Type B pancreatic cell (in vitro differentiated cells): ENCODE measurements around the gene SLC10A1. TPM values are rescaled to one million over a fixed set of nuclear protein-coding genes. Genes with fewer than 3 reads are reported as not detected.

ENCODE experiments used
- DNase-seq: peaks from one replicate; pipeline ENCODE4 v3.0.0; 2021; ENCODE audit warnings: mixed read lengths; ENCODE audit not compliant: unreplicated experiment; ENCODE audit errors: extremely low spot score
- H3K27ac Mint-ChIP-seq: 2 replicates; pipeline ENCODE4 v1.8.0; 2021; ENCODE audit warnings: mild to moderate bottlenecking, mixed read lengths
- H3K27me3 Mint-ChIP-seq: 2 replicates; pipeline ENCODE4 v1.8.0; 2021; ENCODE audit warnings: mixed read lengths
- H3K36me3 Mint-ChIP-seq: 2 replicates; pipeline ENCODE4 v1.8.0; 2021; ENCODE audit warnings: mixed read lengths
- H3K4me1 Mint-ChIP-seq: one replicate; pipeline ENCODE4 v1.8.0; 2021; ENCODE audit warnings: mixed read lengths; ENCODE audit not compliant: unreplicated experiment
- H3K4me3 Mint-ChIP-seq: 2 replicates; pipeline ENCODE4 v1.8.0; 2021; ENCODE audit warnings: mild to moderate bottlenecking, mixed read lengths
- H3K9me3 Mint-ChIP-seq: 2 replicates; pipeline ENCODE4 v1.8.0; 2021; ENCODE audit warnings: mixed read lengths
- total RNA-seq: library from RNA; stranded (reverse); gene quantifications from 2 replicates; pipeline ENCODE4 v1.2.1, GENCODE V29; 2021; ENCODE audit warnings: low replicate concordance
- TF ChIP-seq, protein P1 (sequence below): fragments of 200-600 bp; sonication (generic); conservative IDR thresholded peaks from 2 replicates; pipeline ENCODE4 v1.5.0; 2021; ENCODE audit warnings: antibody characterized with exemption, mild to moderate bottlenecking

Gene SLC10A1
- total RNA-seq, 1 donor from 2014 or later, result not detected

DNA sequence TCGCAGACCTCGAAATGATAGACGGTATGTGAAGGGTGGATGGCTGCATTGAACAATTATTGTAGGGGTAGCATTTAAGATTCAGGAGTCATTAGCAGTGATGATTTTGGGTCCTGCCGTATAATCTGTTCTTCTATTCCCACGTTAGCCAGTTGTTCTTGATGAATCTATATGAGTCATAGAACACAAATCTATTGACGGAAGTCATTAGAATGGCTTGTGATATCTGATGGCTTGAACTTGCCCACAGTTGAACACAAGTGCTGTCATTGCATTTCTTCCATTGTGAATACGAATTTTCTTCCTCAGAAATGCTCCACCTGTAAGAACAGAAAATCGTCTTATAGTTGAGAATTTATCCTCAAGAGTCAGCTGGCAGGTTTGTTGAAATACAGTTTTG, 28.2 kb downstream of the SLC10A1 start:
- Mint-ChIP-seq H3K27ac (peak overlapping the region; percentile 100), H3K4me3 (peak overlapping the region; percentile 98), H3K36me3 (peaks cover 57% of the 10 kb centered on the region), H3K27me3 (peaks cover 3% of the 10 kb centered on the region), H3K9me3 (no peaks in the 10 kb centered on the region), H3K4me1 (peaks cover 24% of the 10 kb centered on the region)
- TF ChIP-seq, protein P1, sequence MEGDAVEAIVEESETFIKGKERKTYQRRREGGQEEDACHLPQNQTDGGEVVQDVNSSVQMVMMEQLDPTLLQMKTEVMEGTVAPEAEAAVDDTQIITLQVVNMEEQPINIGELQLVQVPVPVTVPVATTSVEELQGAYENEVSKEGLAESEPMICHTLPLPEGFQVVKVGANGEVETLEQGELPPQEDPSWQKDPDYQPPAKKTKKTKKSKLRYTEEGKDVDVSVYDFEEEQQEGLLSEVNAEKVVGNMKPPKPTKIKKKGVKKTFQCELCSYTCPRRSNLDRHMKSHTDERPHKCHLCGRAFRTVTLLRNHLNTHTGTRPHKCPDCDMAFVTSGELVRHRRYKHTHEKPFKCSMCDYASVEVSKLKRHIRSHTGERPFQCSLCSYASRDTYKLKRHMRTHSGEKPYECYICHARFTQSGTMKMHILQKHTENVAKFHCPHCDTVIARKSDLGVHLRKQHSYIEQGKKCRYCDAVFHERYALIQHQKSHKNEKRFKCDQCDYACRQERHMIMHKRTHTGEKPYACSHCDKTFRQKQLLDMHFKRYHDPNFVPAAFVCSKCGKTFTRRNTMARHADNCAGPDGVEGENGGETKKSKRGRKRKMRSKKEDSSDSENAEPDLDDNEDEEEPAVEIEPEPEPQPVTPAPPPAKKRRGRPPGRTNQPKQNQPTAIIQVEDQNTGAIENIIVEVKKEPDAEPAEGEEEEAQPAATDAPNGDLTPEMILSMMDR, result no peak
- DNase-seq, result no peak

DNA sequence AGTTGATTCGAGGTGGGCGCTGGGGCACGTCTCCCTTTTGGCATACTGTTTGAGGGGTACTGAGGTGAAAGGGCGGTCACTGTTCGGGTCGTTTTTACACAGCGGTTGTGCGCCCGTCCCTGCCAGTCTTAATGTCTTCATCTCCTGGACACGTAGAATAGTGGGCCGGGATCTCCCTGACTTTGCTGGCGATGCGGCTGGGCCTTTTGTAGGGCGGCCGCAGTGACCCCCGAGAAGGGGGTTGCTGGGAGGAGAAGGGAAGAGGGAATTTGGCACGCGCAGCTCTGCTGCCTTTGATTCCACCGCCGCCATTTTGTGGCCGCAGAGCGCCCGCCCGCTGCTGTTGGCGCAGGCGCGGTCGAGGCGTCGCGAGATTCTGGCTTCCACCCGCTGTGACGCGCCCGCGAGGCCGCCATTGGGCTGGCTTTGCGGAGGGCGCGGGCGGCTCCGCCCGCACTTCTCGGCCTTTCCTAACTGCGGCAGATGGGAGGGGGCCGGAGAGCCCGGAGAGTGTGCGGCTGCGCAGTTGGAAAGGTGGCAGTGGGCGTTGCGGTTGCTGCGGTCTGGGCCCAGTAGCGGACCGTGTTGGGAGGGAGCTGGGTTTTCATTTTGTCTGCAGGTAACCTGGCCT, 29.6 kb downstream of the SLC10A1 start:
- TF ChIP-seq, protein P1, result no peak
- Mint-ChIP-seq H3K27ac (peak overlapping the region; percentile 100), H3K36me3 (peaks cover 43% of the 10 kb centered on the region), H3K4me1 (peaks cover 24% of the 10 kb centered on the region), H3K4me3 (peak overlapping the region; percentile 98), H3K9me3 (no peaks in the 10 kb centered on the region), H3K27me3 (peaks cover 3% of the 10 kb centered on the region)
- peak; percentile 96 for DNase-seq

DNA sequence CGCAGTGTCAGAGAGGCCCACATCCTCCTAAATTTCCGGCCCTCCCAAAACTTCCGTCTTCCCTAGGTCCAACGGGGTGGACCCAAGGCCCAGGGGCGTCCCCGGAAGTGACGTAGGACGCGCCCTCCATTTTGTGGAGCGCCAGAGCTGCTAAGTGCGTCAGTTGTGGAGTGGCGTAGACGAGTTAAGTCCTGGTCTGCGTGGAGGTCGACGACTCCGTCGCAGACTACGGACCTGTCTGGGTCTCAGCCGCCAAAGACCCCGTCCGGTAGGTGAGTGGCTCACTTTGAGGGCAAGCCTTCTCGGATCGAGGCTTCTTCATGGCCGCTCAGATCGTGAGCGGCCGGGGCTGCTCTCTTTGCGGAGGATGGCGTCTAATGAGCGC, 30.1 kb downstream of the SLC10A1 start, which contains the start of gene SRSF5:
TSS of gene SRSF5 (plus strand) at position 159 of the 385 bp plus-strand sequence. CDS start 1,015 bp downstream, outside the sequence.
- peaks cover 39% of the 10 kb centered on the region for H3K36me3 Mint-ChIP-seq
- H3K9me3 Mint-ChIP-seq, result no peaks in the 10 kb centered on the region
- H3K4me3 Mint-ChIP-seq, result peak within 1 kb of the TSS; percentile 98
- DNase-seq, result peak; percentile 93
- peak within 1 kb of the TSS; percentile 100 for H3K27ac Mint-ChIP-seq
- H3K27me3 Mint-ChIP-seq, result peaks cover 3% of the 10 kb centered on the region
- TF ChIP-seq, protein P1, result no peak
- peaks cover 24% of the 10 kb centered on the region for H3K4me1 Mint-ChIP-seq

DNA sequence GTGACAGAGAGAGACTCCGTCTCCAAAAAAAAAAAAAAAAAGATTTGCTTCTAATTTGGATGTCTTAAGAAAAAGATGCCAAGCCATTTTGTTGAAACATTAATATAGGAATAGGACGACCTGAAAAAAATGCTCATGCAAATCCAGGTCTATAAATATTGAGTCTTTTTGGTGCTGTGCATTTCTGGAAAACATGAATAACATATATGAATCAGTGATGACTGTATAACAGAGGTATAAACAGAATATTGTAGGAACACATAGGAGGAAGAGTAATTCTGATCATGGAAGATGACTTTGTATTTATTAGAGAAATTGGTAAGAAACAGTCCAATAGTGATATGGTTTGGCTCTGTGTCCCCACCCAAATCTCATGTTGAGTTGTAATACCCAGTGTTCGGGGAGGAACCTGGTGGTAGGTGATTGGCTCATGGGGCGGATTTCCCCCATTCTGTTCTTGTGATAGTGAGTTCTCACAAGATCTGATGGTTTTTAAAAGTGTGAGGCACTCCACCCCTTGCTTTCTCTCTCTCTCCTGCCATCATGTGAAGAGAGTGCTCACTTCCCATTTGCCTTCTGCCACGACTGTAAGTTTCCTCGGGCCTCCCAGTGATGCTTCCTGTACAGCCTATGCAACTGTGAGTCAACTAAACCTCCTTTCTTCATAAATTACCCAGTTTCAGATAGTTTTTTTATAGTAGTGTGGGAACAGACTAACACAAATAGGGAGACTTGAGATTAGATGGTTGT, 33.1 kb downstream of the SLC10A1 start:
- no peak for DNase-seq
- H3K4me1 Mint-ChIP-seq, result peaks cover 22% of the 10 kb centered on the region
- TF ChIP-seq, protein P1, result no peak
- H3K27ac Mint-ChIP-seq, result peak overlapping the region; percentile 48
- no peaks in the 10 kb centered on the region for H3K9me3 Mint-ChIP-seq
- peaks cover 16% of the 10 kb centered on the region for H3K36me3 Mint-ChIP-seq
- peaks cover 3% of the 10 kb centered on the region for H3K27me3 Mint-ChIP-seq
- H3K4me3 Mint-ChIP-seq, result no peak overlapping the region

DNA sequence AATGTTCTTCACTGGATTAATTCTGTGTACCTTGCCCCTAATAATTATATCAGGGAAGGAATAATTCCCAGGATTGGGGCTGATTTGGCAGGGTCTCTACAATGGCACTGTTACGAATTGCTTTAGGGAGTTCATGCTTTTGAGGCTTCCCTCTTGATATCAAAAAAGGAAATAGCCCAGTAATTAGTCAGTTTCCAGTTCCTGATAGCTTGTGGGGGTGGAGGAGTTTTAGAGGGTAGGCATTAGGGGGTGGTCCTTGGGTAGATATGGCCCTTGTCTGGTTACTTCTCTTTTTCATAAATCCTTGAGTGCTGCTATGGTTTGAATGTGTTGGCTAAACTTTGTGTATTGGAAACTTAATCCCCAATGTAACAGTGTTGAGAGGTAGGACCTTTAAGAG, 36.2 kb downstream of the SLC10A1 start:
- Mint-ChIP-seq H3K27ac (no peak overlapping the region), H3K4me1 (peaks cover 3% of the 10 kb centered on the region), H3K27me3 (no peaks in the 10 kb centered on the region), H3K4me3 (no peak overlapping the region), H3K9me3 (no peaks in the 10 kb centered on the region), H3K36me3 (no peaks in the 10 kb centered on the region)
- TF ChIP-seq, protein P1, result no peak
- DNase-seq, result no peak
